Effector memory CD8-positive, alpha-beta T cell (primary cell): ENCODE measurements around the gene TMEM186.
"Not testable (repeated sequence)": the region's sequence is repeated elsewhere in the genome, so short reads cannot be mapped to it uniquely, and the experiment has no call there.

ENCODE experiments used
- ATAC-seq: fragments of 150-1000 bp; cut with Tn5 transposase; replicated peaks from 2 replicates; pipeline ENCODE4 v1.10.0; 2021; ENCODE audit warnings: mild to moderate bottlenecking, moderate library complexity
- DNase-seq, 3 experiments: peaks; one replicate each; pipeline ENCODE4 v3.0.0; 2021
- H3K27ac Mint-ChIP-seq, 2 donors: one replicate each; pipeline ENCODE4 v1.8.0; 2022; ENCODE audit warnings: mild to moderate bottlenecking in 2 of 2, mixed read lengths in 2 of 2, moderate library complexity in 2 of 2
- H3K27me3 Mint-ChIP-seq, 2 donors: one replicate each; pipeline ENCODE4 v1.8.0; 2022; ENCODE audit warnings: mixed read lengths in 2 of 2
- H3K36me3 Mint-ChIP-seq: one replicate; pipeline ENCODE4 v1.8.0; 2022; ENCODE audit warnings: mild to moderate bottlenecking, moderate library complexity, mixed read lengths; ENCODE audit not compliant: insufficient read depth
- H3K4me1 Mint-ChIP-seq, 2 donors: one replicate each; pipeline ENCODE4 v1.8.0; 2022; ENCODE audit warnings: low read depth in 2 of 2, mixed read lengths in 2 of 2
- H3K4me3 Mint-ChIP-seq, 2 donors: one replicate each; pipeline ENCODE4 v1.8.0; 2022; ENCODE audit warnings: mild to moderate bottlenecking in 2 of 2, mixed read lengths in 2 of 2, moderate library complexity in 2 of 2
- H3K9me3 Mint-ChIP-seq, 2 donors: one replicate each; pipeline ENCODE4 v1.8.0; 2022; ENCODE audit warnings: mixed read lengths in 2 of 2
- total RNA-seq, 9 experiments: gene quantifications; one replicate each; lab custom pipeline; 2026; lab: John Stamatoyannopoulos, UW

The TMEM186 gene, protein sequence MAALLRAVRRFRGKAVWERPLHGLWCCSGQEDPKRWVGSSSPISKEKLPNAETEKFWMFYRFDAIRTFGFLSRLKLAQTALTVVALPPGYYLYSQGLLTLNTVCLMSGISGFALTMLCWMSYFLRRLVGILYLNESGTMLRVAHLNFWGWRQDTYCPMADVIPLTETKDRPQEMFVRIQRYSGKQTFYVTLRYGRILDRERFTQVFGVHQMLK
- 0.67 to 11.3 (median 6.4) reads per million in 9 experiments for total RNA-seq

GRCh38 chr16:8797364-8798173 lies at the start of gene TMEM186, which contains the start of gene PMM2:
TSS of gene TMEM186 (minus strand) at chr16:8797639. CDS start at chr16:8797614, 25 bp downstream.
TSS of gene PMM2 (plus strand) at chr16:8797839. CDS start at chr16:8797883, 44 bp downstream.
- peak within 1 kb of the TSS; percentile 85 to 91 for H3K4me3 Mint-ChIP-seq
- H3K36me3 Mint-ChIP-seq, result peaks cover 29% of the 10 kb centered on the region
- H3K9me3 Mint-ChIP-seq, result no peaks in the 10 kb centered on the region
- ATAC-seq, result peak; percentile 95
- peak within 1 kb of the TSS; percentile 95 to 97 for H3K27ac Mint-ChIP-seq
- peaks cover 23 to 24% of the 10 kb centered on the region in 2 donors for H3K4me1 Mint-ChIP-seq
- DNase-seq, result peak; percentile 91
- no peaks in the 10 kb centered on the region for H3K27me3 Mint-ChIP-seq

- Mint-ChIP-seq H3K4me1 (peaks cover 23 to 50% of the 10 kb centered on the region in 2 donors), H3K36me3 (peaks cover 21% of the 10 kb centered on the region), H3K4me3 (no peak overlapping the region), H3K27me3 (no peaks in the 10 kb centered on the region), H3K27ac (peak overlapping the region in 1 of 2 donors; percentile 72), H3K9me3 (no peaks in the 10 kb centered on the region)
- no peak for ATAC-seq
- DNase-seq, result no peak
Measured at GRCh38 chr16:8847145-8847544, 49.7 kb upstream of the TMEM186 start.

- Mint-ChIP-seq H3K9me3 (no peaks in the 10 kb centered on the region), H3K27me3 (no peaks in the 10 kb centered on the region), H3K27ac (no peak overlapping the region), H3K4me3 (no peak overlapping the region), H3K4me1 (peaks cover 25 to 48% of the 10 kb centered on the region in 2 donors), H3K36me3 (peaks cover 17% of the 10 kb centered on the region)
- ATAC-seq, result no peak
- DNase-seq, result no peak
Measured at GRCh38 chr16:8846401-8846932, 49.0 kb upstream of the TMEM186 start.

GRCh38 chr16:8845699-8846298 lies 48.4 kb upstream of the TMEM186 start:
- Mint-ChIP-seq H3K27me3 (no peaks in the 10 kb centered on the region), H3K27ac (peak overlapping the region in 1 of 2 donors; percentile 11), H3K9me3 (no peaks in the 10 kb centered on the region), H3K4me3 (no peak overlapping the region), H3K36me3 (peaks cover 15% of the 10 kb centered on the region), H3K4me1 (peaks cover 25 to 44% of the 10 kb centered on the region in 2 donors)
- no peak for ATAC-seq
- no peak for DNase-seq

GRCh38 chr16:8843296-8843695 lies 45.9 kb upstream of the TMEM186 start:
- Mint-ChIP-seq H3K4me1 (peaks cover 15 to 27% of the 10 kb centered on the region in 2 donors), H3K36me3 (peaks cover 10% of the 10 kb centered on the region)
- H3K27me3 Mint-ChIP-seq, result not testable (repeated sequence)

DNA sequence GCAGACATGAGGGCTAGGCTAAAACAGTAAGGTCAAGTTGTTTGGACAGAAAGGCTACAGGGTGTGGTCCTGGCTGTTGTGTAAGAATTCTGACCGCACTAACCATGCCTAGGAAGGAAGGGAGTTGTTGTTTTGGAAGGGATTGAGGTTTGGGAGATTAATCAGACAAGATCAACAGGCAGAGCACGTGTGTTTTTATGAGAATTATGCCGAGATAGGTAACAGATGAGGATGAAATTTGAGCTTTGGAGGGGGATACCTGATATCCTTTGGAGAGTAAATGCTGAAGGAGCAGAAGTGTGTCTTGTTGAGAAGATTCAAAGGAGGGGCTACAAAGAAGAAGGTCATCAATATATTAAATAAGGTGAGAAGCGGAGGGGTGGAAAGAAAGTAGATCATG lies 44.6 kb upstream of the TMEM186 start:
- H3K4me3 Mint-ChIP-seq, H3K36me3 Mint-ChIP-seq, H3K9me3 Mint-ChIP-seq, DNase-seq, ATAC-seq, H3K27me3 Mint-ChIP-seq: not testable (repeated sequence)
- Mint-ChIP-seq H3K4me1 (peaks cover 15 to 27% of the 10 kb centered on the region in 2 donors), H3K27ac (peak overlapping the region in 1 of 2 donors; percentile 56)

More at GRCh38 chr16:8843296-8843695, 45.9 kb upstream of the TMEM186 start:
- H3K27ac Mint-ChIP-seq, H3K9me3 Mint-ChIP-seq, H3K4me3 Mint-ChIP-seq, DNase-seq, ATAC-seq: not testable (repeated sequence)

DNA sequence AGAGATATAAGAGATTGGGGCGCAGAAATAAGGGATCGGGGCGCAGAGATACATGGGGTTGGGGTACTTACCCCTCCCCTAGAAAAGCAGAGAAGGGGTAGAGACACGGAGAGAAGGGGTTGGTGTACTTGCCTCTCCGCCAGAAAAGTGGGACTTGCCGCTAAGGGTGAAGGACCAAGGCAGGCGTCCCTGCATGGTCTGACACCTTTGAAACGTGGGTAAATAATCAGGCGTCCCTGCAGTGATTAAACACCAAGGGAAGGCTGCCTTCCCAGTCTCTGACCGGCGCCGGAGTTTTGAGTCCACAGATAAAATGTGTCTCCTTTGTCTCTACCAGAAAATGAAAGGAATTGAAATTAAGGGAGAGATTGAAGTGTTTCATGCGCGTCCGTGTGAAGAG lies 40.2 kb upstream of the TMEM186 start:
- H3K27ac Mint-ChIP-seq, ATAC-seq, DNase-seq, H3K36me3 Mint-ChIP-seq, H3K27me3 Mint-ChIP-seq, H3K9me3 Mint-ChIP-seq, H3K4me3 Mint-ChIP-seq: not testable (repeated sequence)
- H3K4me1 Mint-ChIP-seq, result peaks cover 11 to 17% of the 10 kb centered on the region in 2 donors

DNA sequence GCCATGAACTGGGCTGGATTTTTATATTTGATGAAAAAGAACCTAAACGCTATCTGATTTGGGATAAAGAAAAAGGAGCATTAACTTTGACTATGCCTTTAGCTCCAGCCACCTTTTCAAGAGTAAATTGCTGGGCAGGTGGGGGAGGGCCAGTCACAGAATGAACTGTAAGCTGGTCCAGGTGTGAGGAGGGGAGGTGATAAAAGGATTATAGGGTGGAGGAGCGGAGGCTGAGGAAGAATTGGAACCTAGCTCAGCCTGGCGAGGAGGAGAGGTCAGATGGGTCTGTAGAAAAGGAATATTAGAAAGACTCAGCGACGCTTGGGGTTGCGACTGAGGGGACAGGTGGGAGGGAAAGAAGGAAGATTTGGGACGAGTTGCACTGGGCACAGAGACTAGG lies 39.4 kb upstream of the TMEM186 start:
- H3K4me1 Mint-ChIP-seq, result peaks cover 8 to 17% of the 10 kb centered on the region in 2 donors
- H3K36me3 Mint-ChIP-seq, H3K27ac Mint-ChIP-seq, H3K9me3 Mint-ChIP-seq, ATAC-seq, H3K27me3 Mint-ChIP-seq, H3K4me3 Mint-ChIP-seq, DNase-seq: not testable (repeated sequence)

DNA sequence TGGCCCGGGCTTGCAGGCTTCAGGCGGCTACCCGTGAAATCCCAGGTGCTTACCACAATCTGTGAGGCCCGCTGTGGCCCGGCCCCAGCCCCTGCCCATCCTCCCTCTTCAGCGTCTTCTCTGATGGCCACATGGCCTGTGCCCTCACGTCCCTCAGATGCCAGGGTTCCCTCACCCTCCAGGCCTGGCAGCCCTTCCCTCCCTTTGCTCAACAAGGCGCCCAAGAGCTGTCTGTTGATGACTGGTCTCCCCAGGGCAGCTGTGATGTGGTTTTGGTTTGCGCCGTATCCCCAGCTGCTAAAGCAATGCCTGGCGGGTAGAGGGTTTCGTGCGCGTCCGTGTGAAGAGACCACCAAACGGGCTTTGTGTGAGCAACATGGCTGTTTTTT lies 35.3 kb upstream of the TMEM186 start:
- Mint-ChIP-seq H3K4me3 (peak overlapping the region; percentile 44 to 55), H3K9me3 (no peaks in the 10 kb centered on the region), H3K27me3 (no peaks in the 10 kb centered on the region), H3K4me1 (peaks cover 10 to 17% of the 10 kb centered on the region in 2 donors), H3K36me3 (peaks cover 15% of the 10 kb centered on the region), H3K27ac (peak overlapping the region; percentile 21 to 38)
- DNase-seq (no peak), ATAC-seq (no peak)

GRCh38 chr16:8831871-8832716 lies 34.7 kb upstream of the TMEM186 start:
- Mint-ChIP-seq H3K4me1 (peaks cover 10 to 17% of the 10 kb centered on the region in 2 donors), H3K27ac (peak overlapping the region in 1 of 2 donors; percentile 21), H3K27me3 (no peaks in the 10 kb centered on the region), H3K9me3 (no peaks in the 10 kb centered on the region), H3K4me3 (peak overlapping the region in 1 of 2 donors; percentile 44), H3K36me3 (peaks cover 15% of the 10 kb centered on the region)
- DNase-seq (no peak), ATAC-seq (no peak)

GRCh38 chr16:8831450-8831849 lies 34.0 kb upstream of the TMEM186 start:
- no peak for ATAC-seq
- H3K36me3 Mint-ChIP-seq, result peaks cover 15% of the 10 kb centered on the region
- no peaks in the 10 kb centered on the region for H3K27me3 Mint-ChIP-seq
- H3K9me3 Mint-ChIP-seq, result no peaks in the 10 kb centered on the region
- H3K4me1 Mint-ChIP-seq, result peaks cover 10 to 17% of the 10 kb centered on the region in 2 donors
- DNase-seq, result no peak
- no peak overlapping the region for H3K4me3 Mint-ChIP-seq
- peak overlapping the region in 1 of 2 donors; percentile 21 for H3K27ac Mint-ChIP-seq

GRCh38 chr16:8828541-8829165 lies 31.2 kb upstream of the TMEM186 start:
- DNase-seq (no peak), ATAC-seq (no peak)
- H3K4me1 Mint-ChIP-seq, result peaks cover 10 to 11% of the 10 kb centered on the region in 2 donors
- no peaks in the 10 kb centered on the region for H3K9me3 Mint-ChIP-seq
- H3K4me3 Mint-ChIP-seq, result no peak overlapping the region
- H3K36me3 Mint-ChIP-seq, result peaks cover 28% of the 10 kb centered on the region
- H3K27ac Mint-ChIP-seq, result no peak overlapping the region
- no peaks in the 10 kb centered on the region for H3K27me3 Mint-ChIP-seq
